Osteoblast (primary cell): ENCODE measurements around the gene ESAM. TPM values are rescaled to one million over a fixed set of nuclear protein-coding genes. Genes with fewer than 3 reads are reported as not detected.

Experiments
- DNase-seq: peaks from one replicate; pipeline ENCODE4 v3.0.0; 2011; ENCODE audit warnings: low spot score, mixed read lengths; ENCODE audit not compliant: insufficient read length; ENCODE audit errors: missing footprints
- H2AFZ ChIP-seq: 2 replicates; pipeline ENCODE4 v1.6.0; 2011; ENCODE audit warnings: mild to moderate bottlenecking, low read length
- H3K27ac ChIP-seq: 2 replicates; pipeline ENCODE4 v1.5.1; 2011; ENCODE audit warnings: mild to moderate bottlenecking, low read depth, low read length, moderate library complexity
- H3K27me3 ChIP-seq: 2 replicates; pipeline ENCODE4 v1.6.0; 2012; ENCODE audit warnings: mild to moderate bottlenecking, control low read depth, inconsistent platforms, low read length, moderate library complexity; ENCODE audit not compliant: insufficient read depth
- H3K36me3 ChIP-seq: 2 replicates; pipeline ENCODE4 v1.5.1; 2011; ENCODE audit warnings: mild to moderate bottlenecking, low read length, control low read depth, moderate library complexity; ENCODE audit not compliant: insufficient read depth
- H3K4me1 ChIP-seq: 2 replicates; pipeline ENCODE4 v1.5.1; 2011; ENCODE audit warnings: mild to moderate bottlenecking, low read length, control low read depth, moderate library complexity; ENCODE audit not compliant: insufficient read depth
- H3K4me2 ChIP-seq: 2 replicates; pipeline ENCODE4 v1.6.0; 2011; ENCODE audit warnings: mild to moderate bottlenecking, low read length; ENCODE audit not compliant: insufficient read depth
- H3K4me3 ChIP-seq: fragments of 200-600 bp; sonication (generic); 3 replicates; pipeline ENCODE4 v1.5.1; 2012; ENCODE audit warnings: mild to moderate bottlenecking, low read length, inconsistent platforms; ENCODE audit not compliant: insufficient read depth
- H3K79me2 ChIP-seq: 2 replicates; pipeline ENCODE4 v1.6.0; 2012; ENCODE audit warnings: mild to moderate bottlenecking, low read length, control low read depth, inconsistent platforms; ENCODE audit not compliant: insufficient read depth
- H3K9me3 ChIP-seq: 2 replicates; pipeline ENCODE4 v1.5.1; 2011; ENCODE audit warnings: low read depth, low read length, control low read depth
- H4K20me1 ChIP-seq: 2 replicates; pipeline ENCODE4 v1.6.0; 2012; ENCODE audit warnings: mild to moderate bottlenecking, low read length, control low read depth; ENCODE audit not compliant: insufficient read depth
- CTCF ChIP-seq: IDR thresholded peaks from 2 replicates; pipeline ENCODE4 v1.5.1; 2011; ENCODE audit warnings: mild to moderate bottlenecking, low read depth, low read length, moderate library complexity; ENCODE audit errors: extremely low read depth
- total RNA-seq: library from RNA; depleted of rRNA; stranded (reverse); fragments of >200 nt; gene quantifications from 2 replicates; pipeline ENCODE4 v1.2.3, GENCODE V29; 2012

ESAM gene
- total RNA-seq, 1 donor = under 0.01 TPM

DNA sequence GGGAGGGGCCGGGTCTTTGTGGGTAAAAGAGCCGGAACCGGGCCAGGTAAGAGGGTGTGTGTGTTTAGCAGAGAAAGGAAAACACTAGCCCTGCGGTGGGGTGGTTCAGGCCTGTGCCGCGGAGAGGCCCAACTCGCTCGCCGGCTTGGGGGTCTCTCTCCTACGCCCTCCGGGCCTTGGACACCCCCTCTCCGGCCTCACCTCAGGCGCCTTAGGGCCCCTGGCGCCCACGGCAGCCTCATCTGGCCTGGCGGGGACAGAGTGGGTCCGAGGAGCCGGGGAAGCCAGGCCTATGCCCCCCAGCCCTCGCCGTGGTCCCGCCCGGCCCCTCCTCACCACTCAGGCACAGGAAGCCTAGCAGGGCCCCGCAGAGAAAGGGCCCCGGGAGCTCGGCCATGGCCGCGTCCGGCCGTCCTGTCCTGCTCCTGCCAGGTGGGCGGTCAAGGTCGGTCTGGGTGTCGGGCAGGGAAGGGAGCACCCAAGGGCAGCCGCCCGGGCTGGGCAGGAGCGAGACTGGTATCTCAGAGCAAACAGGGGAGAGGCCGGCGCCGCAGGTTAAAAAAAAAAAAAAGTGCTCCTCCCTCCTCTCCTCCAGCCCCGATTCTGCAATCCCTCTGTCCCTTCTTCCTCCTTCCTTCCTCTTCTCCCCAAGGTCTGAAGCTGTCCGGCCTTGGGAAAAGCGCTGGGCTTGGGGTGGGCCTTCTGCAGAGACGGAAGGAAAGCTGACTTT lies 10.2 kb downstream of the ESAM start, which contains the start of gene VSIG2:
Gene VSIG2 (minus strand): TSS at position 515 of the 730 bp plus-strand sequence. CDS start 118 bp downstream, at position 397.
- Histone ChIP-seq H2AFZ (peak within 1 kb of the TSS; percentile 15), H3K36me3 (no peaks in the 10 kb centered on the region), H3K79me2 (no peaks in the 10 kb centered on the region), H3K27ac (no peak within 1 kb of the TSS), H3K4me3 (no peak within 1 kb of the TSS), H3K27me3 (peaks cover 31% of the 10 kb centered on the region), H4K20me1 (no peaks in the 10 kb centered on the region), H3K9me3 (no peaks in the 10 kb centered on the region), H3K4me1 (no peaks in the 10 kb centered on the region), H3K4me2 (no peak within 1 kb of the TSS)
- no peak for TF ChIP-seq CTCF
- DNase-seq = no peak

DNA sequence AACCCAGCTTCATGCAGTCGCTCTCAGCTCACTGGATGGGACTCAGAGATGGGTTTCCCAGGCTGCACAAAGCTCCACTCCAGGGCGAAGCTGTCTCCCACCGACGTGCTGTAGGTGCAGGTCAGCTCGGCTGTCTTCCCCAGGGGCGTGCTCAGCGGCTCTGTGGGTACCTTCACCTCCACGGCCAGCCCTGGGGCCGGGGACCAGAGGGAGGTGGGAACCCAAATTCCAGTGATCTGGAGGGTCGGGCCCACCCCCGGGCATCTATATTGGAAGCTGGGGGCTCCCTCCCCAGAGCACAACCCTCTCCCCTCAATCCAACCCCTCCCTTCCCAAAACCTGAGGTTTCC lies 10.7 kb downstream of the ESAM start:
- Histone ChIP-seq H3K79me2 (no peaks in the 10 kb centered on the region), H3K4me3 (no peak overlapping the region), H4K20me1 (no peaks in the 10 kb centered on the region), H3K36me3 (no peaks in the 10 kb centered on the region), H3K4me1 (peaks cover 3% of the 10 kb centered on the region), H3K27ac (no peak overlapping the region), H2AFZ (no peak overlapping the region), H3K27me3 (peaks cover 29% of the 10 kb centered on the region), H3K9me3 (no peaks in the 10 kb centered on the region), H3K4me2 (no peak overlapping the region)
- no peak for DNase-seq
- no peak for TF ChIP-seq CTCF

DNA sequence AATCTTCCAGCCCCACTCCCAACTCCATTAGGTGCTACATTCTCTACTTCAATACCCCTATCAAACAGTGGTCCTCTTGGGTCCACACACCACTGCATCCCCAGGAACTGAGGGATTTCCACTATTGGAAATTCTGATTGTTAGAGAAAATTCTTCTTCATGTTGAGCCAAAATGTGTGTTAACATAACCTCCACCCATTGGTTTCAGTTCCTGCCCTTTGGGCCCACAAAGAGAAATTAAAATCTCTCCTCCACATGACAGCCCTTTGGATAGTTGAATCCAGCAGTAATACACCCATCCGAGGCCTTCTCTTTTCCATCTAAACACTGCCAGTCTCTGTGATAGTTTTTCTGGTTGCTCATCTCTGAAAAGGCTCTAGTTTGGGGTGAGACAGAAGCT lies 12.2 kb downstream of the ESAM start:
- no peak overlapping the region for H3K4me3 ChIP-seq
- TF ChIP-seq CTCF = no peak
- no peak overlapping the region for H3K27ac ChIP-seq
- no peaks in the 10 kb centered on the region for H4K20me1 ChIP-seq
- H3K4me1 ChIP-seq = peaks cover 12% of the 10 kb centered on the region
- peaks cover 37% of the 10 kb centered on the region for H3K27me3 ChIP-seq
- no peaks in the 10 kb centered on the region for H3K9me3 ChIP-seq
- no peak for DNase-seq
- no peak overlapping the region for H3K4me2 ChIP-seq
- no peaks in the 10 kb centered on the region for H3K79me2 ChIP-seq
- no peak overlapping the region for H2AFZ ChIP-seq
- no peaks in the 10 kb centered on the region for H3K36me3 ChIP-seq

DNA sequence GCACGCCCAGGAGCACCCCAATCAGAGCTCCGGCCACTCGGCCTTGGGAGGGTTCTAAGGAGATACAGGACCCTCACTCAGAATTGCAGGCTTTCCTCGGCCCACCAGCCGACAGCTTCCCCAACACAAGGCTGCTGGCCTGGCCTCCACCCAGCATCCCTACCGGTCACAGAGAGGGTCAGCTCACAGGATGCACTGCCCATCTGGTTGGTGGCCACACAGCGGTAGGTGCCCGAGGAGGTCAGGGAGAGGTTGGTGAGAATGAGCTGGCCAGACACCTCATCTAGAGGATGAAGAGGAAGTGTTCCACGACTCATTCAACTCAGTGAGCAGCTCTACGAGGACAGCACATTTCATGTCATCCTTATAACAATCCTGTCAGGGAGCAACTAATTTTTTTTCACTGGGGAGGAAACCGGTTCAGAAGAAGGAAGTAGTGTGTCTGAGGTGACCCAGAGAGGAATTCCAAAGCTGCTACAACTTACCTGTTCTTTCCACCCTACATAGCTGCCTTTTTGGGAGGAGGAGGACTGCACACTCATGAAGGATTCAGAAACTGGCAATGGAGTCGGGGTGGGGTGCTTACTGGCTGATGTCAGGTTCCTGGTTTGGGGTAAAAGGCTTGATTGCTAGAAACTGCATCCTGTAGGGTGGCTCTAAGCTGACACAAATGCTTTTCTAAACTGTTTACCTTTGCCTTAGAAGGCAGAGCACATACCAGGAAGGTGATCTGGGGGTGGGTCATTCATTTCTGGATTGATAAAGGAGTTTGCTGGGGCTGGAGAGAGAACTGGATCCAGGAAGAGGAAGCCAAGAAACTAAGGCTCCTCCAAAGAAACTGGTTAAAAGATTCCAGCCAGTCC lies 13.4 kb downstream of the ESAM start:
- Histone ChIP-seq H3K4me3 (no peak overlapping the region), H3K4me2 (no peak overlapping the region), H3K27me3 (peaks cover 49% of the 10 kb centered on the region), H3K9me3 (no peaks in the 10 kb centered on the region), H3K79me2 (no peaks in the 10 kb centered on the region), H3K27ac (no peak overlapping the region), H3K4me1 (peaks cover 12% of the 10 kb centered on the region), H3K36me3 (no peaks in the 10 kb centered on the region), H4K20me1 (no peaks in the 10 kb centered on the region), H2AFZ (no peak overlapping the region)
- TF ChIP-seq CTCF = no peak
- DNase-seq = peak; percentile 88
